Activated CD8-positive, alpha-beta memory T cell treated with anti-CD3 and anti-CD28 coated beads, Interleukin-2, amount 50 U/mL, for 24 hours (primary cell): ENCODE measurements around the gene ALK.

ENCODE experiments used
- DNase-seq: peaks from one replicate; pipeline ENCODE4 v3.0.0-alpha.2; 2020; ENCODE audit errors: extremely low read depth

Gene ALK

DNA sequence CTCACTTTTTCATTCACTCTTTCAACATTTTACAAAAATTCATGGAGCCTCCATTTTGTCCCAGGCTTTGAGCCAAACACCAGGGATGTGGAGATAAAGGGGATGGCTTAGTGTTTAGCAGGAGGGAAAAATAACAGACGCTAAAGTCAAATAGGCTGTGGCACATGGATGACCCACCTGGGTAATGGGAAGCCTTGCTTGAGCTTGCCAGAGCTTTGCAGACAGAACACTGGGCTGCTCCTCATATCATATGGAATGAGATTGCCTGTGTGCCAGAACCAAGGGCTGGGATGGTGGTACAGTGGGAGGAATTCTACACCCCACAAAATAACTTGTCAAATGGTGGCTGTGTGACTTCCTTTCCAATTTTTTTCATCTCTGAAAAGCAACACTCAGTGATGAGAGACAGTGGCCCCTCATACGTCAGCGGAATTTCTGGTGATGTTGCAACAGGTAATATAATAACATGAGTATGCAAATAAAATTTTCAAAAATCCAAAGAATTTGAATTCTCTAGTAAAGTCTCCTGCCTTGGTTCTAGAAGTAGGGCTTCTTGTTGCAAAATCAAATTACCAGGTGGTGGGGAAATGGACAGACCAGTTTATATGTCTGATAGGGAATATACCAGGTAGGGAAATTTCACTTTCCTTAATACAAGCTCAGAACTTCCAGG, 553.3 kb downstream of the ALK start:
- DNase-seq: no peak

DNA sequence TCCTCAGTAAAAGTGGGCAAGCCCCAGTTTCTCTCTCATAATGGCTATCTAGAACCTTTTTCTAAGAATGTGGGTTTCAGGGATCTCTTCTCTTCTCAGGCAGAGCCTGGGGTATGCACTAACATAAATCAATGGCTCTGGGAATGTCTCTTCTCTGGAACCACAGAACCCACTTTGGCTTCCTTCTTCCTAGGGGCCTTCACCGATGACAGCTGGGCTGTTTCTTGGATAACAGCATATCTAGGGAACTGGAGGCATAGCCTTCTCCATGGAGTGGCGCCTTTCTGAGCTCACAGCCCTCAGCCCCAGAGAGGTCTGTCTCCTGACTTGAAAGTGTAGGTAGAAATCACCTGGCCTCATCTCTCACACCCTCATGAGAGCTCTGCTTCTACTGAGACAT, 558.3 kb downstream of the ALK start:
- no peak for DNase-seq

DNA sequence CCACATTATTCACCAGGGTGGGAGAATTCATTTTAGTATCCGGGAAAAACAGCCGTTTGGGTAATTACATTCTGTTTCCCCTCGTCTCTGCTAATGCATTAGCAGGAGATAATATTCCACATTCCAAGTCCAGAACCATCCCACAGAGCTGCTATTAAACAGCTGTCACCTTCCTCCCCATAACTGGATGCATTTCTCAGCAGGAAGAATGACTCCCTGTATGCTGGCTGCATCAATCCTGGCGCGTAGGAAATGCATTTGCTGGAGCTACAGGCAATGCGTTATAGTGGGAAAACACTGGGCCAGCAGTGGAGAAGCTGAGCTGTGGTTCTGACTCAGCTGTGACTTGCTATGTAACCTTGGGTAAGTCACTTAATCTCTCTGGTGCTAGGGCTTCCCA, 560.2 kb downstream of the ALK start:
- DNase-seq: no peak

DNA sequence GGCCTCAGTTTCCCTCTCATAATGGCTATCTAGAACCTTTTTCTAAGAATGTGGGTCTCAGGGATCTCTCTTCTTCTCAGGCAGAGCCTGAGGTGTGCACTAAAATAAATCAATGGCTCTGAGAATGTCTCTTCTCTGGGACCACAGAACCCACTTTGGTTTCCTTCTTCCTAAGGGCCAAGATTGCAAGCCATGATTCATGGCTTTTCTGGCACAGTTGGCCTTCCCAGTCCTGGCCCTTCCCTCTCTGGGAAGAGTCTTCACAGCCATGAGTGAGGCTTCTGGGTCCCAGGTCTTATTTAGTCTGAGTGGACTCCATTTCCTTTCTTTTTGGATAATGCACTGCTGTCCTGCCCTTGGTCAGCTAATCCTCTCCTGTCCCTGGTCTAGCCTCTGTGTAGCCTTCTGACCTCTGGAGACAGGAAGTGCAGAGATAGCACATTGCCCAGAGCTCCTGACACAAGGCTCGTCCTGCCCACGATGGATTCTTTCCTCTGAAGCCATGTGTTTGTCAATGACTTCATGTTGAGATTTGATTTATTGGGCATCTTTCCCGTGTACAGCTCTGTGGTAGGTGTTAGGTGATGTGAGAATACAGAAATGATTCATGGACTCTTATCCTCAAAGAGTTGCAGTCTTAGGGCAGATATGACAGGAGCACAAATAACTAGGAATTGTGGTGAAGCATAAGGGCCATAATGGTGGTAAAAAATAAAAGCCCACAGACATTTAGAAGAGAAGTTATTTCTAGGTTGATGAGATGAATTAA, 561.2 kb downstream of the ALK start:
- DNase-seq: no peak

DNA sequence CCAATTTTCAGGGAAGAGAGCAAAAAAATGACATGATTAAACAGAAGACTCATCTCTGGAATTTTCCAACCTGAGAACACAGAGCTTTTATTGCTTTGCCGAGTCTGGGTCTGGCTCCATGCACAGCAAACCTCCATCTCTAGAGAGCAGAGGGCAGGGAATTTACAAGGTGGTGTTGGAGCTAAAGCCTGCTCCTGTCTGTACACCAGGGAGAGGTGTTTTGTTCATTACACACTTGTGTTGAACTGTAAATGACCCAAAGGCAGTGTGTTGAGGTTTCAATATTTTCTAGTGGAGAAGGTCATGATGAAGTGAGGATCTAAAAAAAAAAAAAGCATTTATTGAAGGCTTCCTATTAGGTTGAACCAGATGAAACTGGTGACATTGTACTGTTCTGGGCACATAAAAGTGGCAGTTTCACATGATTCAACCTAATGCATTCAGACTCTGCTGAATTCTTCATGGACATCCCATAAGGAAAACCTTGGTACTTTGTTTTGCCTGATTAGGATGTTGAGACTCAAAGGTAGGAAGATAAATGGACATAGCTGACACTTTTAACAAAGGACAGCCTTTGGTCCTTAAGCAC, 567.9 kb downstream of the ALK start:
- DNase-seq: no peak

DNA sequence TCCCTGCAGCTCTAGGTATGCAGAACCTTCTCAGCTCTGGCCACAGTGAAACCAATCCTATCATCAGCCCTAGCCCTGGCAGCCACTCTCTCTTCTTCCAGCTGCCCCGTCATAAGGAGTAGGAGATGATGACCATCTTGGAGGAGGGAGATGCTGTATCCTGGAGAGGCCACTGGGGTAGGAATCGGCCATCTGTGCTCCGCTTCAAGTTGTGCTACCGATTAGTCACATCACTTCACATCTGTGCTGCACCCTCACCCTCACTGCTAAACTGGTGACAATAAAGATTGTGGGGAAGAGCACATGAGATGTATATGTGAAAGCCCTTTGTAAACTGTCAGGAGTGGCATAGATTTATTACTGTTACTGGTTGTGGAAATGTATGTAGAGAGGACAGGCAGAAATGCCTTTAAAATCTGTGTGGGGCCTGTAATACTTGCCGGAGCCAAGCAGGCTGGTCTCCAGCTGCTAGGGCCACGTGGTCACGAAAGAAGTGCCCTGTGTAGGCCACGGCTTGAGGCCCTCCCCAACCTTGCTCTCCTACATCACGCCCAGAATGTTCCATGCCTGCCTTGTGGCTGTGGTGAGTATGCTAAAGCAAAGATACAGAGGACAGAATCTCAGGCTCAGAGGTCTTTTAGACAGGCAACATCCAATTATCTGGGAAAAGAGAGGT, 569.3 kb downstream of the ALK start:
- no peak for DNase-seq

DNA sequence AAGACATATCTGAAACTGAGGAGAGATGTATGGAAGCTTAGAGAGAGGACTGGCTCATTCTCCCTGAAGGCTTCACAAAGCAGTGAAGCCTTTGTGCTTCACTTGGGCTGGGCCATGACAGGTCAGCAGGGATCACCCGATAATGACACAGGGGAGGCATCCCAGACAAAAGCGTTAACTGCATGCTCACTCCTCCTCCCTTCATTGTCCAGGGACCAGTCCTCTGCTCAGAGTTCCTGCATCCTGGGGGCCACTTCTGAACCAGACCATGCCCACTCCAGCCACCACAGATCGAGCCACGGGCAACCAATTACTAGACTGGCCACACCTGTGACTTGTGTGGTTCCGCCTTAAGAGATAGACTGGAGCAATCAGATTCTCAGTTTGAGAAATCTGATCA, 570.1 kb downstream of the ALK start:
- no peak for DNase-seq

DNA sequence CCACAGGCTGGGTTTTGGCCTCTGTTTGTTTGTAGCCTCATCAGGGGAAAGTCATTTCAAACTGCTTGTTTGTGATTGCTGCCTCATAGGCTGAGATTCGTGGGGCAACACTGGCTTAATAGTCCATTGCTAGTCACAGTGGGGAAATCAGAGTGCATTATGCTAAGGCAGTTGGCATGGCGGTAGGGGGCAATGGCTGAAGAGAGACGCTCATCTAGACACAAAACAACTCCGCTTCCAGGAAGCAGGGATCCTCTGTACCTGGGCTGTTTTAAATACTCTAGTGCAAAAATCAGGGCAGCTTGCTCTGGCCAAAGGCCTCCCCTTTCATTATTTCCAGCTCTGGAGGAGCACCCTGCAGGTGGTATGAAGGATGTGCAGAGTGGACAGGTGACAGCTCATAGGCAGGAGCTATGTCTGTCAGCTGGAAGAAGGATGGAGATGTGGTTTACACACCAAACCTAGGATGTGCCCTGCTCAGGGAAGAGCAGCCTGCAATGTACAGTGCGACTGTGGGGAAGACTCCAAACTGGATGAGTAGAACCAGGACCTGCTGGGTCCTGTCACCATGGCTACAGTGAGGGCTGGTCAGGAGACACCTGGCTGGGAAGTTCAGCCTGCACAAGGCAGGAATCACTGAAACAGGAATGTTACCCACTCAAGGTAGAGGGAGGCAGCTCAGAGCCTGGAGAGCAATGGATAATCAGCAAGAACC, 571.9 kb downstream of the ALK start:
- DNase-seq: no peak

DNA sequence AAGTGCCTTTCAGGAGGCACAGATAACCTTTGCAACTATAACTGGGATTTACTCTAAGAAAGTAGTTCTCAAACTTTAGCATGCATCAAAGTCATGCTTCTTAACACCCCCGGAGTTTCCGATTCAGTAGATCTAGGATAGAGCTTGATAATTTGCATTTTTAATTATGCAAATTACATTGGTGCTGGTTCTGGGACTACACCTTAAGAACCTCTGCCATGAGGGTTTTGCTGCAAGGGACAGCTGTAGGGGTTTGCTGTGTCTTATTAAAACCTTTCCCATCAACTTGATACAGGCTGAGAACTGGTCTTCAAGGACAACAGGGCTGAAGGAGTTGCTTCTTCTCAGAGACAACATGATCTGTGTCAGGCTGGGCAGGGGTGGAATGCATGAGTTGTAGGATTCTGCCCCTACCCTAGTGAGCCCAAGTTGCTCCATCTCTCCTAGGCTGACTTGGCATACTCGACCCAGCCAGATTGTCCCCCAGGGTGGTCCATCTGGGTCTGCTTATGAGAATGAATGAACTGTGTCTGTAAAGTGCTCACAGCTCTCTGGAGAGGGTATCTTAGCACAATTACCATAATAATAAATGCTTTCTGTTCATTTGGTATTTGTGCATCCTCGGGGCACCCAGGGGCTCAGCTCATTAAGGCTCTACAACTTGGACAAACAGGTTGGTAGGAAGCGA, 573.5 kb downstream of the ALK start:
- DNase-seq: no peak

DNA sequence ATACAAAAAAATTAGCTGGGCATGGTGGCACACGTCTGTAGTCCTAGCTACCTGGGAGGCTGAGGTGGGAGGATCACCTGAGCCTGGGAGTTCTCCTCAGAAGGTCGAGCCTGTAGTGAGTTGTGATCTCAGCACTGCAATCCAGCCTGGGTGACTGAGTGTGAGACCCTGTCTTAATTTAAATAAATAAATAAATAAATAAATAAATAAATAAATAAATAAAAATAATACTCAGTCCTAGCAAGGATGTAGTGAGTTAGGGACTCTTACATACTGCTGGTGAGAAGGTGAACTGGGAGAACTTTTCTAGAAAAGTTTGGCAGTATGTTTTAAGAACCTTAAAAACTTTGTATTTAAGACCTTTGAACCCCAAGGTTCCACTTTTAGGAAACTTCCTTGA, 576.1 kb downstream of the ALK start:
- DNase-seq: no peak

DNA sequence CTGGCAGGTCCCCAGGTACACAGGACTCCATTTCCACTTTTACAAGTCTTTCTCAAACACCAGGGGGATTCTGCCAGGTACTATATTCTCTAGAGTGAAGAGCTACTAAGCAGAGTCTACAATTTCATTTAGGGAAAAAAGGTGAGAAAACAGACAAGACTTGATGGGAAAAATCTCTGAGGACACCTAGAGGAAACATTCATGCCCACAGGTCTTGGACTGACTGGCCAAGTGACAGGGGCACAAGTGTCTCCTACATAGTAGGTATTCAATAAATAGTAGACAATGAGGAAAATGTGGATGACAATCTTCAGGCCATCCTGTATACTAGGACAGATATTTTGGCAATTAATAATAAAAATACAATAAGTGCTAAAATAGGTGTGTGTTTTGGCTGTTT, 577.6 kb downstream of the ALK start:
- no peak for DNase-seq

DNA sequence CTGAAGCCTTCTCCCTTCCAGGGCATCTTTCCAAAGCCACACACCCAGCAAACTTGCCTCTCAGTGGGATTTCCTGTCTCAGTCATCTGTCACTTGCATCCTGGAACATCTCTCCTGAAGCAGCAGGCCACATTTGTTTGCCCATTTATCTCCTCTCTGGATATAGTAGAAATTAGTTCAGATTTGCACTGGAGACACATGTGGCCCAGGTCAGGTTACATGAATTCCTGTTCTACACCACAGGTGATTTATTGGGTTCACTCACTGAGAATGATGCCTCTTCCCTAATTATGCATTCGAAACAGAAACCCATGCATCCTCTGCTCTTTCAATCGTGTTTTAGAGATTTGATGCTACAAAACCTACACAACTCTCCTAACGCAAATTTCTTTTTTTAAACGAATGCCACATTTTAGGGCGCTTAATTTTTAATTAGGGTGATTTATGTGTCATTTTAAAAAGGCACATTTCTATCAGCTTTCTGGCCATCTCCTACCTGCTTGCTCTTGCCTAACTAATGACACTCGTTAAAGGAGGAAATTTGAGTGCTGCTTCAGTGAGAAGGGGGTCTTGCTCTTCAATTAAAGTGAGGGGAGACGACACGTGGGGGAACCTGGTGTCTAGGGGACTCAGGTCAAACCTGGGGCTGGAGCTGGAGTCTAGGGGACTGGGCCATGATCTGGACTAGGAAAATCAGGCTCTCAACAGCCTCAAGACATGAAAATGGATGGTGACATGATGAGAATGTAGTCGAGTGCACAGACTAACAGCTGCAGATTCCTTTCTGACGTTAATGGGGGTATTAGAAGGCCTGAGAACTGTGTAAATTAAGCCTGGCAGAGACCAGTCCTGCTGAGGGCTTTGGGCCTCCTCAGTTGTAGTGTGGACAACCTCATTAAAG, 584.8 kb downstream of the ALK start:
- no peak for DNase-seq

DNA sequence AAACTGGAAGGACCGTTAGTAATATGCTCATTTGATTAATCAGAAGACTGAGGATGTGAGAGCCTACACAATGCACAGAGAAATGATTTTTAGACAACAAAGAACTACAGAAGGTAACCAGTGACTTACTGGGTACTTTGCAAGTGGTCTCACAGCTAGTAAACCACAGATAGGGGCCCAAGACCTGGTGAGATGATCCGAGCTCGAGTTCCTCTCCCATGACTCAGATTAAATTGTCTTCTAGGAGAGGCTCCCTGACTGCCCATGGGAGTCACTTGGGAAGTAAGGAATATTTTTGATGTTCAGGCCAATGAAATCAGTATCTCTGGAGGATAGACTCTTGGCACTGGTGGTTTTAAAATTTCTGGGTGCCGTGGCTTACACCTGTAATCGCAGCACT, 586.0 kb downstream of the ALK start:
- no peak for DNase-seq

DNA sequence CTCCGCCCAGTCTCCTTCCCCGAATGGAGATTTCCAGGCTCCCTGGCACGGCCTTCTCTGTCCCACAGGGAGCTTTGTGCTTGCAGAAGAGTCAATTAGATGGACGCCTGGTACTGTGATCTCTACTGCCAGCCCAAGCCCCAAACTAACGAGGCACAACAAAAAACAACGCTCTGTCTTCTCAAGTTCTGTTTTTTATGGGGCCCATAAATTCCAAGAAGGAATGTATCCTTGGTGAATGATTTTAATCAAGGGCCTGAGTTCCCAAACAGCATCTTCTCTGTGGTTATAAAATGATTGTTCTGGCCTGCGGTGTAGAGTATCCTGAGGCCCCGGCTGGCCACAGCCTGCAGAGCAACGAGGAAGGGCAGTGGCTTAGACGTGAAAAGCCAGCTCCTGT, 586.7 kb downstream of the ALK start:
- DNase-seq: no peak

DNA sequence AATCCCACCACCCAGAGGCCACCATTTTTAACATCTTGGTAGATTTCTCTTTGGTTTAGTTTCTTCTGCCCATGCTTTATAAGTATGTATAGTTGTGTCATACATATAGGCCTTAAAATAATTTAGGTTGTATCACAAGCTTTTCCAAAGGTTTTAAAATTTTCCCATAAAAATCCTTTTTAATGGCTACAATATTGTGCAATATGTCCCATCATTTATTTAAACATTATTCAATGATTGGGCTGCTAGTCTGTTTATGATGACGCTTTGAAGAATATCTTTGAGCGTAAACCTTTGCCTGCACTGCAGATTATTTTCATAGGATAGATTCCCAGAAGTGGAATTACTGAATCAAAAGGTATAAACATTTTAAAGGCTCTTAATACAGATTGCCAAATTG, 588.8 kb downstream of the ALK start:
- DNase-seq: no peak

DNA sequence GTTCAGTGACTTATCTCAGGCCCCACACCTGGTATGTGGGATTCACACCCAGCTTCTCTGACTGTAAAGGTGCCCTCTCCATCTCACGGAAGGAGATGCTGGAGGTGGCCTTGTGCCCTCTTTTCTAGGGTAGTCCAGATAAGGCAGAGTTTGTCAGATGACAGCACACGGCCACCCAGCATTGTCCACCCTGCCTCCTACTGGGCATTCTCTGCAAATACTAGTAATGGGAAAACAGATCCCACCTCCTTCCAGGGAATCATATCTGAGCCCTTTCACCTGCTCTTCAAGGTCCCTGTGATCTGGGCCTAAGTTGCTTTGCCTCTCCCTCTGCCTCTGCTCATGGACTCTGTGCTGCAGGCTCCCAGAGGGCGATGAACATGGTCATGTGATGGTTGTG, 591.5 kb downstream of the ALK start:
- no peak for DNase-seq

DNA sequence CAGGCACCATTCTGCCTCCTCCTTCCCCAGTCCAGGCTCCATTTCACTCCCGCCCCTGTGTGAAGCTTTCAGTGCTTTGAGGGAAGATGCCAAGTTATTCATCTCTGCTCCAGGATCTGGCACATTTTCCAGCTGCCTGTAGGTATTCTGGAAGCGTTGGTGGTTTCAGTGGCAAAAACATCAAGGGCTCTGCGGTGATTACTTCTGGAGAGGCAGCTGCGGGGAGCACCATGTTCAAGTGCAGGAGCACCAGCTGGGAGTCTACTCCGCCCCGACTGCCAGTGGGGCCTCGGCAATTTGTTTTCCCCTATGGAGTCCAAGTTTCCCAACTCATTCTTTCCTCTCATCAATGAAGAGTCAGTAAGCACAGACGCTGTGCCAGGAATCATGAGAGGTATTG, 594.5 kb downstream of the ALK start:
- no peak for DNase-seq

DNA sequence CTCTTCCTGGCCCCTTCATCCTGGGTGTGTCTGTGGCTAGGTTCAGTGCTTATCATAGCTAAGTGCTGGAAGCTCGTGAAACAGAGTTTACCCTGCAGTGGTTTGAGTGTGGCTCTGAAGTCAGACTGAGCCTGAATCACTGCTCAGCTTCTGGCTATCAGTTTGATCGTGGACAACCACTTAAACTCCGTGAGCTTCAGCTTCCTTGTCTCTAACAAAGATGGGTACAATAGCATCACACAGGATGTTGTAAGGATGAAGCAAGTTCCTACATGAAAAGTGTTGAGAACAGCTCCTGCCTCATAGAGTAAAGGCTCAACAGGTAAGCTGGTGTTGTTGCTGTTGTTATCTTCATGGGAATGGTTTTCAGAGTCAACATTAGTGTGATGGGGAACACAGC, 595.8 kb downstream of the ALK start:
- DNase-seq: no peak

DNA sequence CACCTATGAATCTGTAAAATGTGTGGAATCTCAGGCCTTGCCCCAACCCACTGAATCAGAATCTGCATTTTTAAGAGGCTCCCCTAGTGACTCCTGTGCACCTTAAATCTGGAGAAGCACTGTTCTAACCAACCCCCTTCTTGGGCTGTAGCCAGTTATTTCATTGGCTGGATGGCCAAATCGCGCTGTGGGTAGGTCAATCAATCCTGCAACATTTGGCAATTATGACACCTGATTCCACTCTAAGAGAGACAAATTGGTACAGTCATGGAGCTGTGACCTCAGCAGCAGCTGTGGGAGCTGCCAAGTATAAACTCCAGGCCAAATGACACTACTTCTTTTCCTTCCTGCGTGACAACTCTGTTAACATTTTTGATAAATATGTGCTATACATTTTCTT, 597.4 kb downstream of the ALK start:
- no peak for DNase-seq

DNA sequence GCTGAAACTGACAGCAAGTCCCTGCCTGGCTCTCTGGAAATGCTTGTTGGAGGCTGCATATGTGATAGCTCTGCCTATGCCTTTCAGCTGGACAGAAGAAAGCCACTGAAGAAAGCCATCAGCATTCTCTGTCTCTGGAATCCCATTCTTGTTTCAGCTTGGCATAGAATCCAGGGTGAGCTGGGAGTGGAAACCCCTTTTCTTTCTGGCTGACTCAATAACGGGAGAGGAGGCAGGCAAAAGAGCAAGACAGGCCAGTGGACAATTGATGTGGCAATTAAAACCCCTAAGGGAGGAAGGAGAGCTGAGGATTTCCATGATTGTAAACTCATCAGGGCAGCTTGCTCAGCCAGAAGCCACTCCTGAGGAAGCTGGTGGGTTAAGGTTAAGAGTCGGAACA, 598.1 kb downstream of the ALK start:
- DNase-seq: no peak

DNA sequence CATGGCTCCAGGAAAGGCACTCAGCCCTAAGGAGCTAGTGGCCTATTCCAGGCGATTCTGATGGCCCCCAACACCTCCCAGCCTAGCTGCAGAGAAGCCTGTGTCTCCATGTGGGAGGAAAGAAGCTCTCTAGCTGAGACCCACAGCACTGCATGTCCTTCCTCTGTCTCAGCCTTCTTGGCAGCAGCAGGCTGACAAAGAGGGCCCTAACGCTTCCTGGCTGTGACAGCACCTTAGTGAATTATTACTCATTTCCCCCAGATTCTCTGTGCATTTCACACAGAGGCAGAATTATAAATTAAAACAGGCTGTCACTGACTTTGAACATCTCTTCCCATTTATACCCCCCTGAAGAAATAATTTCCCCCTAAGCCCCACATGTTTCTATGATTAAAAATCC, 599.4 kb downstream of the ALK start:
- DNase-seq: no peak
